ENCODE measurements around the gene SOX18.

DNA sequence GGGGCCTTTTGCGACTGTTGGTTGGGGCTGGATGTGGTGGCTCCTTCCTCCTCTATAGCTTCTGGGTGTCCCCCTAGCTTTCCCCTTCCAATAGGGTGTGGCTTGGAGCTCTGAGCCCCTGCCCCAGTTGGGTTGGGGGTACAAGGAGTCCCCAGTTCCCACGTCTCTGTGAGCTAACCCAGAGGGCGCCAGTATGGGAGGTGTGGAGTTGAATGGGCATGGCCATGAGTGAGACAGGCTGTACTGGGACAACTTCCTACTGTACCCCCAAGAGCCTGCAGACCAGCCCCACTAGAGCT lies 12.3 kb downstream of the SOX18 start:
- TF ChIP-seq, protein P1, sequence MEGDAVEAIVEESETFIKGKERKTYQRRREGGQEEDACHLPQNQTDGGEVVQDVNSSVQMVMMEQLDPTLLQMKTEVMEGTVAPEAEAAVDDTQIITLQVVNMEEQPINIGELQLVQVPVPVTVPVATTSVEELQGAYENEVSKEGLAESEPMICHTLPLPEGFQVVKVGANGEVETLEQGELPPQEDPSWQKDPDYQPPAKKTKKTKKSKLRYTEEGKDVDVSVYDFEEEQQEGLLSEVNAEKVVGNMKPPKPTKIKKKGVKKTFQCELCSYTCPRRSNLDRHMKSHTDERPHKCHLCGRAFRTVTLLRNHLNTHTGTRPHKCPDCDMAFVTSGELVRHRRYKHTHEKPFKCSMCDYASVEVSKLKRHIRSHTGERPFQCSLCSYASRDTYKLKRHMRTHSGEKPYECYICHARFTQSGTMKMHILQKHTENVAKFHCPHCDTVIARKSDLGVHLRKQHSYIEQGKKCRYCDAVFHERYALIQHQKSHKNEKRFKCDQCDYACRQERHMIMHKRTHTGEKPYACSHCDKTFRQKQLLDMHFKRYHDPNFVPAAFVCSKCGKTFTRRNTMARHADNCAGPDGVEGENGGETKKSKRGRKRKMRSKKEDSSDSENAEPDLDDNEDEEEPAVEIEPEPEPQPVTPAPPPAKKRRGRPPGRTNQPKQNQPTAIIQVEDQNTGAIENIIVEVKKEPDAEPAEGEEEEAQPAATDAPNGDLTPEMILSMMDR (conservative IDR thresholded peaks at IDR 0.05 in 1 of 2, IDR thresholded peaks at IDR 0.05 in 1 of 2; ENCODE audit: extremely low read depth in 1 of 2, insufficient read depth in 1 of 2, low read depth in 1 of 2, low read length in 2 of 2) = no peak
- TF ChIP-seq EZH2 (IDR thresholded peaks at IDR 0.05; ENCODE audit: borderline replicate concordance, low read length) = no peak
